Measurements from ENCODE around the gene MIDN. TPM values are rescaled to one million over a fixed set of nuclear protein-coding genes. Genes with fewer than 3 reads are reported as not detected.

The MIDN gene
- total RNA-seq, 4 donors from 2014 or later: 17.4 to 51.9 (median 39.4) TPM

DNA sequence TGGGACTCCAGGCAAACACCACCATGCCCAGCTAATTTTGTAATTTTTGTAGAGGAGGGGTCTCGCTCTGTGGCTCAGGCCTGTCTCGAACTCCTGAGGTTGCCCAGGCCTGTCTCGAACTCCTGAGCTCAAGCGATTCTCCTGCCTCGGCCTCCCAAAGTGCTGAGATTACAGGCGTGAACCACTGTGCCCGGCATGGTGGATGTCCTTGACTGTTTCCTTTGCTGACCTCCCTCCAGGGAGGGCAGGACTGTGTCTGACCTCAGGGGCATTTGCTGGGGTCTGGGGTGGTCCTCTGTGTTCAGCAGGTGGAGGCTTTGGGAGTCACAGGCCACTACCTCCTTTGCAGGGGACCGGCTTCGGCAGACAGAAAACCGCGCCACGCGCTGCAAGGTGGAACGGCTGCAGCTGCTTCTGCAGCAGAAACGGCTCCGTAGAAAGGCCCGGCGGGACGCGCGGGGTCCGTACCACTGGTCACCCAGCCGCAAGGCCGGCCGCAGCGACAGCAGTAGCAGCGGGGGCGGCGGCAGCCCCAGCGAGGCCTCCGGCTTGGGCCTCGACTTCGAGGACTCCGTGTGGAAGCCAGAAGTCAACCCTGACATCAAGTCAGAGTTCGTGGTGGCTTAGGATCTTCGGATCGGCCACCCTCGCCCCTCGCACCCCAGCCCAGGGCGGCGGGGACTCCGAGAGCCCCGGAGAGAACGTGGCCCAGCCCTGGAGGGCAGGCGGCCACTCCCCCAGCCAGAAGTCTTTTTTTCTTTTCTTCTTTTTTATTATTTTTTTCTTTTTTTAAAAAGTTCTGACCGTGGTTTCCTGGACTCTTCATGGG, 8.5 kb downstream of the MIDN start:
- peak overlapping the region in 3 of 4 donors; percentile 20 to 99 (median 93) for H3K27ac ChIP-seq
- no peaks in the 10 kb centered on the region for H3K9me3 ChIP-seq
- DNase-seq (ENCODE audit: low spot score in 2 of 2): no peak
- H3K4me1 ChIP-seq: peaks cover 0 to 95% (median 79%) of the 10 kb centered on the region in 4 donors
- H3K4me3 ChIP-seq: no peak overlapping the region
- WGBS, 2 donors: 74 to 78% methylated on average over 18 to 45 of the region's 46 CpGs
- TF ChIP-seq POLR2A (IDR thresholded peaks at IDR 0.05): no peak
- TF ChIP-seq, protein P1, sequence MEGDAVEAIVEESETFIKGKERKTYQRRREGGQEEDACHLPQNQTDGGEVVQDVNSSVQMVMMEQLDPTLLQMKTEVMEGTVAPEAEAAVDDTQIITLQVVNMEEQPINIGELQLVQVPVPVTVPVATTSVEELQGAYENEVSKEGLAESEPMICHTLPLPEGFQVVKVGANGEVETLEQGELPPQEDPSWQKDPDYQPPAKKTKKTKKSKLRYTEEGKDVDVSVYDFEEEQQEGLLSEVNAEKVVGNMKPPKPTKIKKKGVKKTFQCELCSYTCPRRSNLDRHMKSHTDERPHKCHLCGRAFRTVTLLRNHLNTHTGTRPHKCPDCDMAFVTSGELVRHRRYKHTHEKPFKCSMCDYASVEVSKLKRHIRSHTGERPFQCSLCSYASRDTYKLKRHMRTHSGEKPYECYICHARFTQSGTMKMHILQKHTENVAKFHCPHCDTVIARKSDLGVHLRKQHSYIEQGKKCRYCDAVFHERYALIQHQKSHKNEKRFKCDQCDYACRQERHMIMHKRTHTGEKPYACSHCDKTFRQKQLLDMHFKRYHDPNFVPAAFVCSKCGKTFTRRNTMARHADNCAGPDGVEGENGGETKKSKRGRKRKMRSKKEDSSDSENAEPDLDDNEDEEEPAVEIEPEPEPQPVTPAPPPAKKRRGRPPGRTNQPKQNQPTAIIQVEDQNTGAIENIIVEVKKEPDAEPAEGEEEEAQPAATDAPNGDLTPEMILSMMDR (IDR thresholded peaks at IDR 0.05): no peak
- TF ChIP-seq EP300 (IDR thresholded peaks at IDR 0.05): no peak
- no peaks in the 10 kb centered on the region for H3K27me3 ChIP-seq
- H3K36me3 ChIP-seq: peaks cover 7 to 44% (median 24%) of the 10 kb centered on the region in 3 donors

DNA sequence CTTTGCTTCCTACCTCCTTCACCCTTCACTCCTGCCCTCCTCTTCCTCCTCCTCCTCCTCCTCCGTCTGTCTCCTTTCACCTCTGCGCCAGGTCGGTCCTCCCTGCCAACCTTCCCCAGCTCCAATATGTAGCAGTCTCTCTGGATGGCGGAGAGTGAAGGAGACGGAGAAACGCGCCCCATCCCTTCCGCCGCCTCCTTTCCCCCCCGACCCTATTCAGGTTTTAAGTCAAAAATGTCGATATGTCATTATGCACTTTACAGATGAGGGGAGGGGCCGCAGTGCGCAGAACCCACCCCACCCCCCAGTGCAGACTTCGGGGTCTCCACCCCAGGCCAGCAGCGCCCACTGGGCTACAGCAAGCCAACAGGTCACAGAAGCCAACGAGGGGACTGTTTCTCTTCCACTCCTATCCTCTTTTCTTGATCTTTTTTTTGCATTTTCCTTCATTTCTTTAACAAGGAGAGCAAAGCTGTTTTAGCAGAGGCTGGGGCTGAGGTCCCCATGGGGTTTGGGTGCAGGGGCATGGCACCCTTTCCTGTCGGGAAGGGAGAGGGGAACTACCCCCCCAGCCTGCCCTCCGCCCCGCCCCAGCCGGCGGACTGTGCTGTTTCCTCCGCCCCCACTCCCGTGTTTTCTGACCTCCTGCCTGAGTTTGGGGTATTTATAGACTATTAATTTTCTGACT, 9.2 kb downstream of the MIDN start:
- TF ChIP-seq EP300 (IDR thresholded peaks at IDR 0.05) (no peak), POLR2A (IDR thresholded peaks at IDR 0.05) (no peak)
- TF ChIP-seq, protein P1 (IDR thresholded peaks at IDR 0.05): no peak
- Histone ChIP-seq H3K27me3 (no peaks in the 10 kb centered on the region), H3K27ac (peak overlapping the region; percentile 14 to 99 (median 95)), H3K9me3 (no peaks in the 10 kb centered on the region), H3K4me1 (peaks cover 0 to 96% (median 81%) of the 10 kb centered on the region in 4 donors), H3K36me3 (peaks cover 7 to 44% (median 24%) of the 10 kb centered on the region in 3 donors), H3K4me3 (no peak overlapping the region)
- 59% methylated on average over 23 of the region's 23 CpGs for WGBS, 2 donors
- no peak for DNase-seq (ENCODE audit: low spot score in 2 of 2)

- no peak for DNase-seq (ENCODE audit: low spot score in 2 of 2)
- Histone ChIP-seq H3K4me1 (peaks cover 0 to 96% (median 80%) of the 10 kb centered on the region in 4 donors), H3K27me3 (no peaks in the 10 kb centered on the region), H3K4me3 (no peak overlapping the region), H3K9me3 (no peaks in the 10 kb centered on the region), H3K36me3 (peaks cover 7 to 44% (median 24%) of the 10 kb centered on the region in 3 donors), H3K27ac (peak overlapping the region; percentile 14 to 99 (median 95))
- WGBS, 2 donors: 69 to 71% methylated on average over 8 of the region's 8 CpGs
- TF ChIP-seq POLR2A (IDR thresholded peaks at IDR 0.05) (no peak), EP300 (IDR thresholded peaks at IDR 0.05) (no peak)
- TF ChIP-seq, protein P1 (IDR thresholded peaks at IDR 0.05): no peak
Observed at GRCh38 chr19:1258163-1258492, 9.7 kb downstream of the MIDN start.

GRCh38 chr19:1258707-1259205, 10.4 kb downstream of the MIDN start:
- no peaks in the 10 kb centered on the region for H3K9me3 ChIP-seq
- peak overlapping the region in 3 of 4 donors; percentile 13 to 25 (median 23) for H3K4me3 ChIP-seq
- H3K4me1 ChIP-seq: peaks cover 0 to 96% (median 76%) of the 10 kb centered on the region in 4 donors
- no peak for DNase-seq (ENCODE audit: low spot score in 2 of 2)
- H3K27ac ChIP-seq: peak overlapping the region; percentile 75 to 99 (median 95)
- no peak for TF ChIP-seq POLR2A (IDR thresholded peaks at IDR 0.05)
- H3K27me3 ChIP-seq: no peaks in the 10 kb centered on the region
- H3K36me3 ChIP-seq: peaks cover 7 to 44% (median 24%) of the 10 kb centered on the region in 3 donors
- 17 to 23% methylated on average over 15 of the region's 15 CpGs for WGBS, 2 donors

DNA sequence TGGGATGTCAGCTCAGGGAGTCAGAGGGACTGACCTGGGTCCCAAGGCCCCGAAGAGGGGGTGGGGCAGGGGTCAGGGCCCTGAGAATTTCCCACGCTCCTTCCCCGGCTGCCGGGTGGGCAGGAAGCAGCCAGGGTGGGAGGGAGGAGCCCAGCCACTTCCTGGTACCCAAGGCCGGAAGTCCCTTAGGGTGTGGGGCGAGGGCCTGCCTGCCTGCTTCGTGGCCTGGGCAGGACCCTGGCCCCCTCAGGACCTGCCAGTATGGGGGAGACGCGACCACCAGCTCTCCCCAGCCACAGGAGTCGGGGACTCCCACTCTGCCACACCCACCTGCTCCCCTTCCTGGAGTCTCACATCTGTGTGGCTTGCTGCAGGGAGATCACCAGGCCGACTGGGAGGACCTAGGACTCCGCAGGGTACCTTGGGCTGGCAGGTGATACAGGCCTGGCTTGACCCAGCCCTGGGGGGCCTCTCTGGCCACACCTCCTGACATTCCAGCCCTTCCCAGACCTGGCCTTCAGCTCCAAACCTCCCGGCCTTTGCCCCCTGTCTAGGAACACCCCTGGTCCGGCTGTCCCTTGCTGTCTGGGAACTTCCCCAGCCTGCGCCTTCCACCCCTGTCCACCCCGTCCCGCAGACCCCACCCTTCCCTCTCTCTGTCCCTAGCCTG, 11.0 kb downstream of the MIDN start:
- peak in 1 of 2 donors; percentile 43 for DNase-seq (ENCODE audit: low spot score in 2 of 2)
- WGBS, 2 donors: 15 to 16% methylated on average over 14 to 15 of the region's 17 CpGs
- Histone ChIP-seq H3K27me3 (no peaks in the 10 kb centered on the region), H3K4me1 (peaks cover 0 to 95% (median 70%) of the 10 kb centered on the region in 4 donors), H3K9me3 (no peaks in the 10 kb centered on the region), H3K27ac (peak overlapping the region; percentile 75 to 99 (median 95)), H3K36me3 (peaks cover 7 to 39% (median 21%) of the 10 kb centered on the region in 3 donors), H3K4me3 (peak overlapping the region in 3 of 4 donors; percentile 13 to 25 (median 23))
- TF ChIP-seq EP300 (IDR thresholded peaks at IDR 0.05): peak; percentile 35 to 67
- TF ChIP-seq, protein P1 (IDR thresholded peaks at IDR 0.05): no peak
- peak in 1 of 2 donors; percentile 34 for TF ChIP-seq POLR2A (IDR thresholded peaks at IDR 0.05)
